ENCODE results near the gene PDE4D. TPM values are rescaled to one million over a fixed set of nuclear protein-coding genes. Genes with fewer than 3 reads are reported as not detected.

Gene PDE4D
- total RNA-seq, 1 experiment from 2014 or later, result 2.1 TPM

DNA sequence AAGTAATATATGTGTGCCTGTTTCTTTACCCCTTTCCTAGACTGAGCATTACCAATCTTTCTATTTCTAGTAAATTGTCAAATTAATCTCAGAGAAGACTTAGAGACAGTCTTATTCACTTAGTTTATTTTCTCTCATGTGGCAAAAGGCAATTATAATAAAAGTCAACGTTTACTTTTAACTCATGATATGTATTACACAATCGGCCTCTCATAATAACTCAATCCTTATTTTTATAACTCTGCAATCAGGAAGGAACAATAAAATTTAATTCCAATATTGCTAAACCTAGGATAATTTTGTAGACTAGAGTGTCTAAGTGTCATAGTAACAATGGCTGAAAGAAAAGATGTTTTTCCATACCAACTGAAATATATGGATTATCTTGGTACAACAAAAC, 214.6 kb downstream of the PDE4D start:
- H3K9me3 Mint-ChIP-seq, result no peaks in the 10 kb centered on the region
- H3K79me2 ChIP-seq (ENCODE audit: insufficient read depth, low read length), result no peaks in the 10 kb centered on the region
- DNase-seq, result no peak
- H3K9ac ChIP-seq (ENCODE audit: extremely low read depth, insufficient read length, low read length), result no peak overlapping the region
- no peaks in the 10 kb centered on the region for H4K20me1 ChIP-seq (ENCODE audit: control insufficient read depth, insufficient read depth, insufficient read length)
- no peak overlapping the region for H3K14ac ChIP-seq (ENCODE audit: insufficient read depth, low read length)
- no peaks in the 10 kb centered on the region for H3K27me3 ChIP-seq (ENCODE audit: insufficient read depth, low read length)
- H3K4me2 ChIP-seq (ENCODE audit: insufficient read depth, insufficient read length, low read length), result no peak overlapping the region
- H3K4ac ChIP-seq (ENCODE audit: low read depth, low read length), result no peak overlapping the region
- H3K4me1 Mint-ChIP-seq, result no peaks in the 10 kb centered on the region
- H2BK5ac ChIP-seq (ENCODE audit: insufficient read length, low read length), result no peak overlapping the region
- no peak overlapping the region for H2BK12ac ChIP-seq (ENCODE audit: insufficient read length, low read depth, low read length)
- no peak overlapping the region for H2AFZ ChIP-seq (ENCODE audit: low read length)
- H3K4me3 Mint-ChIP-seq, result no peak overlapping the region
- WGBS (ENCODE audit: extremely low coverage, insufficient read length, low lambda C conversion rate), result no CpG with 5 or more reads among the region's 2 CpGs
- H3K18ac ChIP-seq (ENCODE audit: insufficient read length, low read depth, low read length), result no peak overlapping the region
- no peaks in the 10 kb centered on the region for H3K4me1 ChIP-seq (ENCODE audit: insufficient read depth, low read length)
- H3K56ac ChIP-seq (ENCODE audit: insufficient read length, low read depth, low read length), result no peak overlapping the region
- H3K27me3 Mint-ChIP-seq (ENCODE audit: low read depth), result no peaks in the 10 kb centered on the region; the same call in 1 of the 2 replicates
- no peak overlapping the region for H4K8ac ChIP-seq (replicated peaks; ENCODE audit: insufficient read length, low read depth, low read length)
- no peak overlapping the region for H4K91ac ChIP-seq (ENCODE audit: insufficient read length, low read depth, low read length)
- H3K27ac Mint-ChIP-seq, result no peak overlapping the region
- H4K5ac ChIP-seq (ENCODE audit: insufficient read length, low read depth, low read length), result no peak overlapping the region
- H2BK20ac ChIP-seq (ENCODE audit: low read depth, low read length, poor library complexity, severe bottlenecking), result no peak overlapping the region
- no peaks in the 10 kb centered on the region for H3K9me3 ChIP-seq (ENCODE audit: control insufficient read depth, low read depth, low read length)
- H3K23me2 ChIP-seq (ENCODE audit: insufficient read length, low read depth, low read length, poor library complexity, severe bottlenecking), result no peaks in the 10 kb centered on the region
- TF ChIP-seq, protein P1, sequence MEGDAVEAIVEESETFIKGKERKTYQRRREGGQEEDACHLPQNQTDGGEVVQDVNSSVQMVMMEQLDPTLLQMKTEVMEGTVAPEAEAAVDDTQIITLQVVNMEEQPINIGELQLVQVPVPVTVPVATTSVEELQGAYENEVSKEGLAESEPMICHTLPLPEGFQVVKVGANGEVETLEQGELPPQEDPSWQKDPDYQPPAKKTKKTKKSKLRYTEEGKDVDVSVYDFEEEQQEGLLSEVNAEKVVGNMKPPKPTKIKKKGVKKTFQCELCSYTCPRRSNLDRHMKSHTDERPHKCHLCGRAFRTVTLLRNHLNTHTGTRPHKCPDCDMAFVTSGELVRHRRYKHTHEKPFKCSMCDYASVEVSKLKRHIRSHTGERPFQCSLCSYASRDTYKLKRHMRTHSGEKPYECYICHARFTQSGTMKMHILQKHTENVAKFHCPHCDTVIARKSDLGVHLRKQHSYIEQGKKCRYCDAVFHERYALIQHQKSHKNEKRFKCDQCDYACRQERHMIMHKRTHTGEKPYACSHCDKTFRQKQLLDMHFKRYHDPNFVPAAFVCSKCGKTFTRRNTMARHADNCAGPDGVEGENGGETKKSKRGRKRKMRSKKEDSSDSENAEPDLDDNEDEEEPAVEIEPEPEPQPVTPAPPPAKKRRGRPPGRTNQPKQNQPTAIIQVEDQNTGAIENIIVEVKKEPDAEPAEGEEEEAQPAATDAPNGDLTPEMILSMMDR (conservative IDR thresholded peaks at IDR 0.05), result no peak
- H3K36me3 Mint-ChIP-seq (ENCODE audit: insufficient read depth in 1 of 3, low read depth in 3 of 3), result no peaks in the 10 kb centered on the region; a peak in 1 of 7 replicates
- no peak overlapping the region for H3K23ac ChIP-seq (ENCODE audit: insufficient read length, low read depth, low read length)
- no peak overlapping the region for H2BK120ac ChIP-seq (ENCODE audit: low read depth, low read length, poor library complexity, severe bottlenecking)
- no peaks in the 10 kb centered on the region for H3K79me1 ChIP-seq (ENCODE audit: insufficient read depth, low read depth, low read length, poor library complexity, severe bottlenecking)
- no peak overlapping the region for H2BK15ac ChIP-seq (ENCODE audit: low read depth, low read length)
- no peak overlapping the region for H3K27ac ChIP-seq (ENCODE audit: insufficient read length, low read depth, low read length)
- no peak overlapping the region for H2AK5ac ChIP-seq (ENCODE audit: insufficient read length, low read length)
- no peak overlapping the region for H3T11ph ChIP-seq (ENCODE audit: low read length)
